ENCODE measurements around the gene SLC7A10.
A peak's percentile ranks its signal among the peaks of the same experiment; 100 is the strongest.

Gene SLC7A10

DNA sequence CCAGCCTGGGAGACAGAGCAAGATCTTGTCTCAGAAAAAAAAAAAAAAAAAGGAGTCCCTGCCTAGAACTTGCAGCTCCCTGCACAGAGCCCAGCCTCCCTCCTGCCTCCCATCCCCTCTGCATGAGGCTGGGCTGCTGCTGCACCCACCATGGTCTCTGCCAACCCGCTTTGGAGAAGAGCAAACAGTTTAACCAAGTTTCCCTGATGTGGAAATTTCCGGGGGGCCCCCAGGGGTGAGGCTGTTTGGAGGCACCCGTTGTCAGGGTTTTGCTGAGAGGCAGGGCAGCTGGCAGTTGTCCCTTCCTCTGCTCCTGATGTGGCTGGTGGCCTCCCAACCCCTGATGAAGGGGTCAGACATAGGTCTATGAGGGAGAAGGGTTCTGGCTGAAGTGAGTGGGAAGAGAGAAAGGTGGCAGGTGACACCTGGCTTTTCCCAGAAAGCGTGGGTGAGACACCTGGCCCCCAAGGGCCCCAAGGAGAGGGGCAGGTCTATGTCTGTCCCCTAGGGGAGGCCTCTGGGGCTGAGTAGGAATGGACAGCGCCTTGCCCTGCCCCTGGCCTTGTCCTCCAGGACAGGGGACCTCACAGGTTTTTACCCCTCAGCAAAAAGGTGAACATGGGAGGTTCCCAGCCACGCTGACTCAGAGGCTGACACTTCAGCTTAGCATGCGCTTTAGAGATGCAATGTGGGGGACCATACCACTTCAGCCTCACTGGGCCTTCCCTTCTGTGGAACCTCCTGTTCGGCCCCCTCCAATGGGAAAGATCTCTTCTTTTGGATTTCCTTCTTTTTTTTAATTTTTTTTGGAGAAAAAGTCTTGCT, 26.0 kb downstream of the SLC7A10 start:
- no peak overlapping the region for H3K27ac ChIP-seq
- no peak for TF ChIP-seq ZFX (IDR thresholded peaks at IDR 0.05; ENCODE audit: borderline replicate concordance)
- TF ChIP-seq, protein P1, sequence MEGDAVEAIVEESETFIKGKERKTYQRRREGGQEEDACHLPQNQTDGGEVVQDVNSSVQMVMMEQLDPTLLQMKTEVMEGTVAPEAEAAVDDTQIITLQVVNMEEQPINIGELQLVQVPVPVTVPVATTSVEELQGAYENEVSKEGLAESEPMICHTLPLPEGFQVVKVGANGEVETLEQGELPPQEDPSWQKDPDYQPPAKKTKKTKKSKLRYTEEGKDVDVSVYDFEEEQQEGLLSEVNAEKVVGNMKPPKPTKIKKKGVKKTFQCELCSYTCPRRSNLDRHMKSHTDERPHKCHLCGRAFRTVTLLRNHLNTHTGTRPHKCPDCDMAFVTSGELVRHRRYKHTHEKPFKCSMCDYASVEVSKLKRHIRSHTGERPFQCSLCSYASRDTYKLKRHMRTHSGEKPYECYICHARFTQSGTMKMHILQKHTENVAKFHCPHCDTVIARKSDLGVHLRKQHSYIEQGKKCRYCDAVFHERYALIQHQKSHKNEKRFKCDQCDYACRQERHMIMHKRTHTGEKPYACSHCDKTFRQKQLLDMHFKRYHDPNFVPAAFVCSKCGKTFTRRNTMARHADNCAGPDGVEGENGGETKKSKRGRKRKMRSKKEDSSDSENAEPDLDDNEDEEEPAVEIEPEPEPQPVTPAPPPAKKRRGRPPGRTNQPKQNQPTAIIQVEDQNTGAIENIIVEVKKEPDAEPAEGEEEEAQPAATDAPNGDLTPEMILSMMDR (IDR thresholded peaks at IDR 0.05), result no peak

DNA sequence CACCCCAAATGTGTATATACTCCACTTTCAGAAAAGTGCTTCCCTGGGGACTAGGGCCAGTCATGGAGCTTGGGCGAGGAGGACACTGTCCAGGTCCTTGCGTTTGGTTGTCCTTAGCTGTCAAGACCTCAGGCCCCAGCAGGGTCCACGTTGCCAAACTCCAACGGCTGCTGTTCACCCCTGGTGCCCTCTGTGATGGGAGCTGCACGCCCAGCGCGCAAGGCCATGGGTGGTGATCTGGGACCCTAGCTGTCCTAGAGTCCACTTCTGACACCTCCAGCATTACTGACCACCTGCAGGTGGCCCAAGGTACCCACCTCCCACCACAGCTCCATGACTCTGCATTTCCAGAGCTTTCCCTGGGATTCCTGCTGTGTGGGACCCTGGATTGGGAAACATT, 27.5 kb downstream of the SLC7A10 start:
- TF ChIP-seq, protein P1 (IDR thresholded peaks at IDR 0.05), result no peak
- no peak for TF ChIP-seq ZFX (IDR thresholded peaks at IDR 0.05; ENCODE audit: borderline replicate concordance)
- H3K27ac ChIP-seq, result no peak overlapping the region

- TF ChIP-seq, protein P1 (IDR thresholded peaks at IDR 0.05), result no peak
- TF ChIP-seq ZFX (IDR thresholded peaks at IDR 0.05; ENCODE audit: borderline replicate concordance), result no peak
These were observed 28.1 kb downstream of the SLC7A10 start for GRCh38 chr19:33197591-33198000.

GRCh38 chr19:33196446-33197193, 29.0 kb downstream of the SLC7A10 start:
- TF ChIP-seq, protein P1 (IDR thresholded peaks at IDR 0.05), result no peak
- no peak for TF ChIP-seq ZFX (IDR thresholded peaks at IDR 0.05; ENCODE audit: borderline replicate concordance)
- no peak overlapping the region for H3K27ac ChIP-seq

More at GRCh38 chr19:33197591-33198000, 28.1 kb downstream of the SLC7A10 start:
- no peak overlapping the region for H3K27ac ChIP-seq

DNA sequence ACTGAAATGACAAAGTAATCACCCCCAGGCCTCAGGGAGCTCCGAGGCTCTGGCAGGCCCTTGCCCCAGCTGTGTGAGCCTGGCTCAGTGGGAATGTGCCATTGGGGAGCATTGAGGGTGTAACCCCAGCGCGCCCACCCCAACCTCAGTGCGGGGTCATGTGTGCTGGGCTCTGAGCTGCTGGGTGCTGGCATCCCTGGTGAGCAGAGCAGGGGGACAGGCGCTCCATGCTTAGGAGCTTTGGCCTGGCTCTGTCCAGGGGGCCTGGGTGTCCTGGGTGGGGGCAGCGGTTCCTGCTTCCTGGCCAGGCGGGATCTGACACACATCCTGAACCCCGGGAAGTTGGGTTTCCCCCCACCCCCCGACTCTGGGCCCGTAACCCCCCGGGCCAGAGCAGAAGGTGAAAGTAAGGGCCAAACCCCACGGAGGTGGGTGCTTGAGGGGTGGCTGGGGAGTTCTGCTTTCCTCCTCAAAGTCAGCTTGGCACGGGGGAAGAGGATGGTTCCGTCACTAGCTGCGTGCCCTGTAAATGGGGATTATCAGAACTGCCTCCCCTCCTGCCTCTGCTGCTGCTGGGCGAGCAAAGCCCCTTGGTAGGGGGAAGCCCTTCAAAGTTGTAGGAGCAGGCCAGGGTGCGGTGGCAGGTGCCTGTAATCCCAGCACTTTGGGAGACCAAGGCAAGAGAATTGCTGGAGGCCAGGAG, 29.9 kb downstream of the SLC7A10 start:
- TF ChIP-seq, protein P1 (IDR thresholded peaks at IDR 0.05), result no peak
- no peak for TF ChIP-seq ZFX (IDR thresholded peaks at IDR 0.05; ENCODE audit: borderline replicate concordance)
- no peak overlapping the region; the same call in 1 of the 2 replicates for H3K27ac ChIP-seq

DNA sequence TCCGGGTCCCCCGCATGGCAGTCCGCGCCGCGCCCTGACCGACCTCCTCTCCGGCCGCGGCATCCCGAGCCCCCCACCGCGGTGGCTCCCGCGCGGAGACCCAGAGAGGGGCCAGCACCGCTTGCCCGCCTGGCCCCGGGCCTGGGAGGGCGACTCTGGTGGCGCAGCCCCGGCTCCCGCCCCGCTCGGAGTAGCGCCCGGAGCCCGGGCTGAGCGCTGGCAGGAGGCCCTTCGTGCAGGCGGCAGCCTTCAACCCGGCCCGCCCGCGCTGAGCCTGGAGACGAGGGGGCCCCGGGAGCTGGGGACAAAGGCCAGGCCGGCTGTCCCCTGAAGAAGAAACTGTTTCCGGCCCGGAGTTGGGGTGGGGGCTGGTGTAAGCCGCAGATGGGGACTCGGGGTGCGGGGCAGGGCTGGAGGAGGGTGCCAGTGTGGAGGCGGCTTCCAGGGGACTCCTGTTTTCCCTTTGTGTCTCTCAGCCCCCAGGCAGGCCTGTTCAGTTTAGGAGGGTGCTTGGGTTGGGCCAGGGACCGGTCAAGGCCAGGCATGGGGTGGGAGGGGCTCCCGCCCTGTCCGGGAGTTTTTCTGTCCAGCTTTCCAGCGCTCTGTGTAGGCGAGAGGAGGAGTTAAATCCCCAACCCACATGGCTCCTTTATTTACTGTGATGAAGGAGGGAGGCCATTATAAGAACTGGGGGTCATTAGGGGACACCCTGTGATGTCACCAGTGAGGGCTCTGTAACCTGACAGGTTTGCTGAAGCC, 30.6 kb downstream of the SLC7A10 start:
- no peak for TF ChIP-seq ZFX (IDR thresholded peaks at IDR 0.05; ENCODE audit: borderline replicate concordance)
- TF ChIP-seq, protein P1 (IDR thresholded peaks at IDR 0.05), result no peak
- peak overlapping the region; percentile 56 for H3K27ac ChIP-seq
